Stimulated activated CD4-positive, alpha-beta T cell treated with anti-CD3 and anti-CD28 coated beads, Interleukin-15, amount 100 ng/mL, for 1 hour (primary cell): Measurements from ENCODE around the gene RIOK3.
"Not testable (repeated sequence)": the region's sequence is repeated elsewhere in the genome, so short reads cannot be mapped to it uniquely, and the experiment has no call there.

Experiments
- DNase-seq, 2 donors: peaks; one replicate each; pipeline ENCODE4 v3.0.0-alpha.2; 2020; ENCODE audit warnings: low read depth in 1 of 2, low spot score in 1 of 2

The RIOK3 gene

DNA sequence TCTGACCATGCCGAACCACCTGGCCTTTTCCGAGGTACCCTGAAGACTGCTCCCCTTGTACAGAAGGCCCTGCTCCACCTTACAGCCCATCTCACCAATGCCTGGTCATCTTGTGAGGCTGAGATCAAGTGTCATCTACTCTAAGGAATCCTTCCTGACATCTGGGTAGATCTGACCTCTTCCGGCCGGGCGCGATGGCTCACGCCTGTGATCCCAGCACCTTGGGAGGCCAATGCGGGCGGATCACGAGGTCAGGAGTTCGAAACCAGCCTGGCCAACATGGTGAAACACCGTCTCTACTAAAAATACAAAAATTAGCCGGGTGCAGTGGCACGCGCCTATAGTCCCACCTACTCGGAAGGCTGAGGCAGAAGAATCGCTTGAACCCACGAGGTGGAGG lies 2.1 kb upstream of the RIOK3 start:
- DNase-seq: no peak

DNA sequence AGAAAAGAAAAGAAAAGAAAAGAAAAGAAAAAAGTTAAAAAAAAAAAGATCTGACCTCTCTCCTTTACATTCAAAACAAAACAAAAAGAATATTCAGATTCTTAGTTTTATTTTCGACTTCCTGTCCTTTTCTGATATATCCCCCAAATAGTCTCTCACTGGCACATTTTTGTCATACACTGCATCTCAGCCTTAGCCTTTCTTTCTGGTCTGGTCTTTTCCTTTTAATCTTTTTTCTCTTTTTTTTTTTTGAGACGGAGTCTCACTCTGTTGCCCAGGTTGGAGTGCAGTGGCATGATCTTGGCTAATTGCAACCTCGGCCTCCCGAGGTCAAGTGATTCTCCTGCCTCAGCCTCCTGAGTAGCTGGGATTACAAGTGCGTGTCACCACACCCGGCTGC lies 1.6 kb upstream of the RIOK3 start:
- no peak for DNase-seq

DNA sequence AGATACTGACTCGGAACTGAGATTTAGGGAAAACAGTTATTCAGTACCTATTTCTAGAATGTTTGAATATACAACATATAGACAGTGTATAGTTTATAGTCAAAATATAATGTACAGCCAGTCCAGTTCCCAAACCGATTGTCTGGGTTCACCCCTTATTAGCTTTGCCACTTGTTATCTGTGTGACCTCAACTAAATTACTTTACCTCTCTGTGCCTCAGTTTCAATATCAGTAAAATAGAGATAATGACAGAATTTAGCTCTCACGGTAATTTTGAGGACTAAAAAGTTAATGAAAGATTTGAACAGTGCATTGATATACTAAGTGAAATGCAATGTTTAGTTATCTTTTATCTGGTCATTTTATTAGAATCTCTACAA lies 750 bp upstream of the RIOK3 start:
- DNase-seq: no peak

DNA sequence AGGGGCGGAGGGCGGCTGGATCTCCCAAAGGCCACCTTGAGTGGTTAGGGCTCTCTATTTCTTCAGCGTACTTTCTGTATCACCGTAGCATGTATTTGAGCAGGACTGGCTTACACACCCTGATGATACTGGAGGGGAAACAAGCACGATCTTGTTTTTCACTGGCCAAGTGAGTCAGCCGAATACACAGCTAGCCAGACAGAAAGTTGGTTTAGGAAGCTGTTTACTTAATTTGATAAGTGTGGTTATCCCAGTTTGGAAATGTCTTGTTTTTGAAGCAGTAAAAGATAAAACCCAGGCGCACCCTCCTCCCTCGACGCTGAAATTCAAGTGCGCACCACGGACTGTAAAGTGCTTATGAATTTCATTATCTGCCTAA lies 582 bp downstream of the RIOK3 start:
- DNase-seq: no peak

DNA sequence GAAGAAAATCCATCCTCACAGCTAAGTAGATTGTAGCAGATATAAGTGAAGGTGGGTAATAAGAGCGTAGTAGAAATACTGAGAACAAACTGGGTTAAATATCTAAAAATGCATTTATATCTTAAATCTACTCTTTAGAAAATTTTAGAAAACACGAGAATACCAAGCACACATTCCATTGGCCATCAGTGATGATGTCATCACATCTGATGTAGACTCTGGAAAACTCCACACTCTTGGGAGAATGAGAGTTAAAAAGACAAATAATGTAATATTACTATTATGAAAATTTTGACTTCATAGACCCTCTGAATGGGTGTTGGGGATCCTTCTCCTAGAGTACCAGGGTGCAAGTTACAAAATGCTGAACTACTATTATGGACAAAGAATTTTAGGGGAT lies 3.7 kb downstream of the RIOK3 start:
- no peak for DNase-seq

DNA sequence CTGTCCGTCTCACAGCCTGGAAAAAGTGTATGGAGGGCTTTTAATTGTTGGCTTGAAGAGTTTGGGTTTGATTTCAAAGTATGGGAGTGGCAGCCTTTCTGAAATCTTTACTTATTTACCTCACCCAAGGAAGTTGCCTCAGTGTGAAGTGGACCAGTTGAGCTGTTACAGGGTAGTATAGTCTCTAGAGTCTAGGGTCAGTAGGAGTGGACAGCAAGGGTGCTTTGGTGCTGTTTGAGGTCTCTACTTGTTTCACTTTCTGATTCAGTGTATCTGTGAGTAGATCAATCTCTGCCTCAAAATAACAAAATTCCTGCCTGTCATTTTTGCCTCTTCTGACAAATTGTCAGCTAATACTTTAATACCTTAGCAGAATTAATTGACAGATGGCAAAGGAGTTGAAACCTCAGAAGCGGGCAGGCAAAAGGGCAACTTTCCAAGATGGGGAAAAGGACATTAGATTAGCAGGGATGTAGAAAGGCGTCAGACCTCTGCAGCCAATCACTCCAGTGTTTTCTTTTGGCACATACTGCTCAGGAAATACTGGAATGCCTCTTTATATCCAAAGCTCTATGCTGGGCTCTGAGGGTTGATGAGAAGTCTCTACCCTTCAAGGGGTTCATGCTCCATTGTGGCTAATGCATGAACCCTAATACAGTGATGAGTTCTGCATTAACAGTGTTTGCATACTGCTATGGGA lies 5.9 kb downstream of the RIOK3 start:
- no peak for DNase-seq

DNA sequence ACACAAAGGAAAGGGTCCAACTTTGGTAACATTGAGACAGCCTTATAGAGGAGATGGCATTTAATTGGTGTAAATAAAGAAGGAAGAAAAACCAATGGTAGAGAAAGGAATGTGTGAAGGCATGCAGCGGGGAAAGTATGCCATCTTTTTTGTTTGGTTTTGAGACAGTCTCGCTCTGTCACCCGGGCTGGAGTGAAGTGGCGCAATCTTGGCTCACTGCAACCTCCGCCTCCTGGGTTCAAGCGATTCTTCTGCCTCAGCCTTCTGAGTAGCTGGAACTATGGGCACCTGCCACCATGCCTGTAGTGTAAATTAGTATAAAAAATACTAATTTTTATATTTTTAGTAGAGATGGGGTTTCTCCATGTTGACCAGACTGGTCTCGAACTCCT lies 6.4 kb downstream of the RIOK3 start:
- no peak for DNase-seq

DNA sequence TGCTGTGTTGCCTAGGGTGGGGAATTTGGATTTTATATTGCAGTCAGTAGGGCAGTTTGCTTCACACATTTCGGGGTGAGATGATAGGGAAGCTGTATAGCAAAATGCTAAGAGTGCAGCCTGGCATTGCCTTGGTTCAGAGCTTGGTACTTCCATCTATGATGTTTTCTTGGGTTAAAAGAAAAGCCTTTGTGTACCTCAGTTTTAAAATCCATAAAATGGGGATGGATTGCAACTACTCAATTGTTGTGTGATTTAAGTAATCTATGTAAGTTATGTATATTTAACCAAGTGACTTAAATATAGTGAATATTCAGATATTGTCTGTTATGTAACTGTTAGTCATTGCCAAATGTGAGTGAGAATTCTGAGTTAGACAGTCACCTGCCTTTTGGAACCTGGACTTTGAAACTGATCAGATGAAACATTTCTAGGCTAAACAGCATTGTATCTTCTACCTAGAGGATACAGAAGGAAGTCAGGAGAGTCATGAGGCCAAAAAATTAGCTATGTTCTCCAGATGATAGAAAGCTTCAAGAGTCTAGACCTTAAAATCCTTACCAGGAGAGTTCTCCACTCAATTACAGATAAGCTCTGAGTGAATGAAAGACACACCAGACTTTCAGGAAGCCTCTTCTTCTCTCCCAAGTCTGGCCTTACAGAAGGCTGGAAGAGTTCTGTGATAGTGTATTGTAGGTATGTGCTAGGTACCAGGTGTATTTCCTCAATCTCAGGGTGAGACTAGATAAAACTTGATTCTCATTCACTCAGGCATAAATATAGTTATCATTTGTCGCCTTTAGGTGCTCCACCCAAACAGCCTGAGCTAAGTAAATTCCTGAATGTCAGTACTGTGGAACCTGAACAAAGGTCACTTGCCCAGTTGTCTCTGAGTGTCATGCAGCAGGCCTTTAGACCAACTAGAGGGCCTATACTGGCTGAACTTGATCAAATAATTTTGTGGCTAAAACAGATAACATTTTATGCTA lies 7.5 kb downstream of the RIOK3 start:
- DNase-seq: no peak

DNA sequence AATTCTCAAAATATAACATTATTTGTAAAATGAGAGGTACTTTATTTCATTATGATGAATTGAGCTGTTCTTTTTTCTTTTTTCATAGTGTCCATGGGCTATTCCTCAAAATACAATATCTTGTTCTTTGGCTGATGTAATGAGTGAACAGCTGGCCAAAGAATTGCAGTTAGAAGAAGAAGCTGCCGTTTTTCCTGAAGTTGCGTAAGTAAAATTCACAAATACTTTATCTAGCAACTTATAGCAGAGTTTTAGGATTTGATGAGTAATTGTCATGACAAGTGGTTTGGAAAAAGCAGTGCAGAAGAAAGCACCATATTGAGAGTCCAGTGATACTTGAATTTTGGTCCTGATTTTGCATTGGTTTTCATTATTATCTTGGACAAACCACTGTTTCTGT lies 9.8 kb downstream of the RIOK3 start:
- no peak for DNase-seq

DNA sequence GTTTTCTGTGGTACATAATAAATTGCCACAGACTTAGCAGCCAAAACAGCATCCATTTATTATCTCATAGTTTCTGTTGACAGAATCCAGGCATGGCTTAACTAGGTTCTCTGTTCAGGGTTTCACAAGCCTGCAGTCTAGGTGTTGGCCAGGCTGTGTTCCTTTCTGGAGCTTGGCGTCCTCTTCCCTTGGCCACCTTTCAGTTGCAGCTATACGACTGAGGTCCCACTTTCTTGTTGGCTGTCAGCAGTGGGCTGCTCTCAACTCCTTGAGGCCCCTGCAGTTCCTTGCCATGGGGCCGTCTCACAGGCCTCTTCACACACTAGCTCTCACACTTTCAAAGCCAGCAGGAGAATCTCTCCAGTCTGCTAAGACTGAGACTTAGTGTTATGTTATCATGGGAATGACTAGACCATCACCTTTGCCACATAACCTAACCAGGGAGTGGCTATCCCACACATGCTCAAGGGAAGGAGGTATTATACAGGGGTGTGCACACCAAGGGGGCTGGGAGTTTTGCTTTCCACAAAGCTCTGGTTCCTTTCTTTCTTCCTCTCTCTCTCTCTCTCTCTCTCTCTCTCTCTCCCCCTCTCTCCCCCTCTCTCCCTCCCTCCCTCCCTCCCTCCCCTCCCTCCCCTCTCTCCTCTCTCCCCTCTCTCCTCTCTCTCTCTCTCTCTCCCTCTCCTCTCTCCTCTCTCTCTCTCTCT lies 15.8 kb downstream of the RIOK3 start:
- no peak for DNase-seq

DNA sequence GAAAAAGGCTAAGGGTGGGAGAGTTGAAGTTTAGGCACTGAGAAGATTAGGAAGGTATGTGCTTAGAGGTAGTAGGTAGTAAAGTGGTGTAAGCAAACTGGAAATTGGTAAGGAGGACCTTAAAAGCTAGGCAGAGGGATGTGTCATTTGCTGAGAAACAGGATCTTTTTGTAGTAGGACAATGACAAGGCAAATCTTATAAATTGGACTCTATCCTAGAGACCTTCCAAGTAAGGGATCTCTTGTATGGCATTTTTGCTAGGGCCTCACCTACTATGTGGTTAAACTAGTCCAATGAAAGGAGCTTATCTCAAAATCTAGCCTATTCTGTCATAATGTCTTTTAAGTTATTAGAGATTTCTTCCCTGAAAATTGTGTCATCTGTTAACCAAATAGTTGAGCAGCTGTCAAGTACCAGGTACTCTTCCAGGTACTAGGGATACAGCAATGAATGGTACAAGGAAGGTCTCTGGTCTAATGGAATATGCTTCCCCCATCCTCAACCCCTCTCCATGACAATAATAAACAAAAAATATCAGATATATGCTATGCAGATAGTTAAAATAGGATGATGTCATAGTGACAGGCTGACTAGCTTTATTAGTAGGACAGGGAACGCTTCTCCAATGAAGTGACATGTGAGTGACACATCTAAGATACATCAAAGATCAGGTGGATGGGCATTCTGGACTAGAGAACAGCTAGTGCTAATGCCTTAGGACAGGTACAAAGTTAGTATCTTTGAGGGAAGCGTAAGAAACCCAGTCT lies 17.7 kb downstream of the RIOK3 start:
- no peak for DNase-seq

DNA sequence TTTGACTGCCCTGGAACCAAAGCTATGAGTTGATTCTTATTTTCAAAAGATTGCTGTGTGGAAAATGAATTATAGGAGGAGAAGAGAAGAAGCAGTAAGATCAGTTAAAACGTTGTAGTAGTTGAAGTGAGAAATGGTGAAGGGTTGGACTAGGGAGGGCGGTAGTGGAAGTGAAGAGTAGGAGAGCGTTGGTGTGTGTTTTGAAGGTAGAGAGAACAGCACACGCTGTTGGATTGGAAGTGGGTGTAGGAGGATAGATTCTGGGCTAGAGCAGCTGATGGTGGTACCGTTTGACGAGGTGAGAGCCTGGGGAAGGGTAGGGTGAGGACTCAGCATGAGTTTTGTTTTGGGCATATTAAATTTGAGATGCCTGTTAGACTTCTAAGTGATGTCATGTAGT lies 18.4 kb downstream of the RIOK3 start:
- DNase-seq: no peak

DNA sequence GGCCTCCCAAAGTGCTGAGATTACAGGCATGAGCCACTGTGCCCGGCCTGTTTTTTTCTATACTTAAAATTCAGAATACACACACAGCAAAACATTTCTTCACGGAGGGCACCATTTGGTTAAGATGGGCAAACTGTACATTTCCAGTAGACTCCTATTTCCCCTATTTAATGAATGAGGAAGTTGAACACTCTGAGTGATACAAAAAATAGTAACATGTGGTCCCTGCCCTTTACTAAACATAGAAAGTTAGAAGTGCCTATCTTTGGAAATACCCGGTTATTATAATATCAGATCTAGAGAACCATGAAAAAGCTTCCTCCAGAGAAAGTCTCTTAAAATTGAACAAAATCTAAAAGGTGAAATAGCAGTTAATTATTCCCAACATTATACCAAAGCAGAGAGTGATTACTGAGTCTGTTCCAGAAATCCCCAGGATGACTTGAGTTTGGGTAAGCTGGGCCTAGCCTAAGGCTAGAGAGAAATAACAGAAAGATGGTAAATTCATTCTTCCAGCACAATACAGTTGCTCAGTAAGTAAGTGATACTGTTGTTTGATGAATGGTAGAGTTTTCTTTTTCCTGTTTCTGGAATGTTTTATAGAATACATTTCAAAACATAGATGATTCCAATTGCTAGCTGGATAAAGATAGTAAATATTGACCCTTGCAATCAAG lies 26.9 kb downstream of the RIOK3 start:
- no peak for DNase-seq

DNA sequence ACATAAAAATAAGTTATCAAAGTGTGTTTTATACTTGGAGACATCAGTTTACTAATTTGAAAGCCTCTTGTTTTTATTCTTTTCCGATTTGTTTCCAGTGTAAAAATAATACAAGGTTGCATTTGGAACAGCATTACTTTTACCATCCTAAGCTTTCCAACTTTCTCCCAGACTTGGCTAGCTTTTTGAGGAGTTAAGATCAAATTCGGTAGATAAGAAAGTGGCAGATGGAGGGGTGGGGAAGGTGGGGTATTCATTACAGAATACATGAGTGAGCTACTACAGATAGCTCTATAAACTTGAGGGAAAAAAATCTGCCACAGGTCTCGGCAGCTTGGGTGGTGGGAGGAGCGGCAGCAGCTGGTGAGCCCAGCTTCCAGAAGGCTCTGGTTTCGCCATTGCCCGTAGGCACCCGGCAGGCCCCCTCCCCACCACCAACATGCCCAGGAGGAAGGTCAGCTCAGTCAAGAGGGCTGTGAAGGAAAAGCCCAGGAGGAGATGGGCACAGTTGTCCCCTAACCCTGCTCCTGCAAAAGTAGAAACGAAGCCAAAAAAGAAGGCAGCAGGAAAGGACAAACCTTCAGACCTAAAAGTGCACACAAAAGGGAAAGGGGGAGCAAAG lies 31.6 kb downstream of the RIOK3 start:
- DNase-seq: no peak

DNA sequence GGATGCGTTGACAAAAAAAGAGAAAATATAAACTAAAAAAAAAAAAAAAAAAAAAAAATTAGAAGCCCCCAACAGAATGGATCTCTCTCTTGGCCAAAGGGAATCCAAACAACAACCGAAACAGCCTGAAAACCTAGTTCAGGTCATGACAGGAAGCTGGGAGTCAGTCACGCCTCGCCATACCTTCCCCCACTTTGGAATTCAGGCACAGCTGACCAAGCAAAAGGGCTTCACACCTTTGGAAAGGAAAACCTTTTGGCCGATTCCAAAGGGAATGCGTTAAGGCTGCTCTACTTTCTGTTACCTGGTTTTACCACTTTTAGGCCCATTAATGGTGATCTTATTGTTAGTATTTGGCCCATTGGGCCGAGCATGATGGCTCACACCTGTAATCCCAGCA lies 32.3 kb downstream of the RIOK3 start:
- DNase-seq: no peak

DNA sequence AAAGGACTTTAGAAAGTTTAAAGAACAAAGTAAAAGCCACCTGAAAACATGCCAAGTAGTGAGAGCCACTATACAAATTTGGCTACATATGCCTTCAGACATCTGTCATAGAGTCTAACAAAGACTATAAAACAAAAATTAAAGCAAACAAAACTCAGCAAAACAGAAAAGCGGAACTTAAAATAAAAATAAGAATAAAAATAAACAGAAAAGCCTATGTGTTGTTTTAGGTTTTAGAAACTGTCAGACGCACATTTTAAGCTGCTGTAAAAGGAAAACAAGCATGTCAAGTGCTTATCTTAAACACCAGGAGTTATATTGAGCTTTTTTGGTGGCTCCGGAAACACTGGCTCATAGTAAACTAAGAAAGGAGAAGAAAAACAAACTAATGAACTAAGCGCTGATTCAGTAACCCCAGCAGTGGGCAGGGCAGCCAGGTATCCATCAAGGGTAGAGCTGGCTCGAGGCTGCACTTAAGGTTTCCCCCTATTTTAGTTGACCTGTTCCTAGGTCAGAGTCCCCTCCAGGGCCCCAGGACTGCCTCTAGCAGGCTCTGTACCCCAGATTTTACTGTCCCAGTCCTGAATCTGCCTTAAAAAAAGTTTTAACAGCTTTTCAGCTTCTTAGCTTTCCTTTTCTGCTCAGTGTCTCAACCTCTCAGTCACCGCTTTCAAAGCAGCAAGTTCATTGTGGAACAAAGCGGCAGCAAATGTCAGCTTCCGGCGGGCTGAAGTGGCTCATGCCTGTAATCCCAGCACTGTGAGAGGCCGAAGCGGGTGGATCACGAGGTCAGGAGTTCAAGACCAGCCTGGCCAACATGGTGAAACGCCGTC lies 34.9 kb downstream of the RIOK3 start:
- peak in 1 of 2 donors; percentile 13 for DNase-seq

DNA sequence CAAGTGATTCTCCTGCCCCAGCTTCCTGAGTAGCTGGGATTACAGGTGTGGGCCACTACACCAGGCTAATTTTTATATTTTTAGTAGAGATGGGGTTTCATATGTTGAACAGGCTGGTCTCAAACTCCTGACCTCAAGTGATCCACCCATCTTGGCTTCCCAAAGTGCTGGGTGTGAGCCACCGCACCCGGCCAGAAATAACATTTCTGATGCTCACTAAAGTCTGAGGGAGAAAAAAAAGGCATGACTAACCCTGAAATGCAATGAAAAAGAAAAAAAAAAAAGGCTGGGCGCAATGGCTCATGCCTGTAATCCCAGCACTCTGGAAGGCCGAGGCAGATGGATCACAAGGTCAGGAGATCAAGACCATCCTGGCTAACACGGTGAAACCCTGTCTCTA lies 36.5 kb downstream of the RIOK3 start:
- not testable (repeated sequence) for DNase-seq

DNA sequence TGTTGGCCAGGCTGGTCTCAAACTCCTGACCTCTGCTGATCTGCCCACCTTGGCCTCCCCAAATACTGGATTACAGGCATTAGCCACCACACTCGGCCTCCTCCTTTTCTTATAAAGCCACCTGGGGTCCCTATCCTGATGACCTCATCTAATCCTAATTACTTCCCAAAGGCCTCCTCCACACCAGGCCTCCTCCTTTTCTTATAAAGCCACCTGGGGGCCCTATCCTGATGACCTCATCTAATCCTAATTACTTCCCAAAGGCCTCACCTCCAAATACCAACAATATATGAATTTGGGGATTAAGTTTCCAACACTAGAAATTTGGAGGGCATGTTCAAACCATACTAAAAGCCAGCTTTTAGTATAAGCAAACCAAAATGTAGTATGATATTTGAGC lies 40.6 kb downstream of the RIOK3 start:
- DNase-seq: no peak

DNA sequence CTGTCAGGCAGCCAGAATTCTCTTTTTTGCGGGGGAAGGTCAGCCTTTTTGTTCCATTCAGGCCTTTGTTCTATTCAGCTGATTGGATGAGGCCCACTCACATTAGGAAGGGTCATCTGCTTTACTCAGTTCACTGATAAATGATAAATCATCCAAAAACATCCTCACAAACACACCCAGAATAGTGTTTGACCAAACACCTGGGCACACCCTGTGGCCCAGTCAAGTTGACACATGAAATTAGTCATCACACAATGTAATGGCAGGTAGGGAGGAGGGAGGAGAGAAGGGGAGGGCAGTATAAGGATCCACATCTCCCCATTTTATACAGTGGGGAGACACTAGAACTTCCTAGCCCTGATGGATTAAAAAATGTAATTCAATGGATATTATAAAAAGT lies 41.9 kb downstream of the RIOK3 start:
- no peak for DNase-seq
